GM19455 (cell line): Measurements from ENCODE around the gene LGI1.
A peak's percentile ranks its signal among the peaks of the same experiment; 100 is the strongest.

Experiments used
- ATAC-seq: cut with Tn5 transposase; IDR thresholded peaks from one replicate; pipeline ENCODE4 v1.9.1; 2021; ENCODE audit not compliant: unreplicated experiment

The LGI1 gene

GRCh38 chr10:93757801-93758507 is at the start of gene LGI1:
TSS of gene LGI1 (plus strand) at chr10:93757936. CDS start at chr10:93758145, 209 bp downstream.
- no peak for ATAC-seq

GRCh38 chr10:93710333-93710909 is 47.3 kb upstream of the LGI1 start:
- ATAC-seq = no peak

- no peak for ATAC-seq
Observed at GRCh38 chr10:93711891-93712290, 45.8 kb upstream of the LGI1 start.

- ATAC-seq = no peak
Observed at GRCh38 chr10:93712593-93712992, 45.1 kb upstream of the LGI1 start.

GRCh38 chr10:93715345-93715744 is 42.4 kb upstream of the LGI1 start:
- peak; percentile 90 for ATAC-seq

DNA sequence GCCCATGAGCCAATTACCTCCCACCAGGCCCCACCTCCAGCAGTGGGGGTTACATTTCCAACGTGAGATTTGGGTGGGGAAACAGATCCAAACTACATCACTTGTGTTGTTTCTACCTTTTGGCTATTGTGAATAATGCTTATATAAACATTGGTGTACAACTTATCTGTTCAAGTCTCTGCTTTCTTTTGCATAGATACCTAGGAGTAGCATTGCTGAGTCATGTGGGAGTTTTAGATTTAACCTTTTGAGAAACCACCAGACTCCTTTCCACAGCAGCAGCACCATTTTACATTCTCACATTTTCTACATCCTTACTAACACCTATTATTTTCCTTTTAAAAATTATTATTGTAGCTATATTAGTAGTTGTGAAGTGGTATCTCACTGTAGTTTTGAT is 41.0 kb upstream of the LGI1 start:
- ATAC-seq = no peak

DNA sequence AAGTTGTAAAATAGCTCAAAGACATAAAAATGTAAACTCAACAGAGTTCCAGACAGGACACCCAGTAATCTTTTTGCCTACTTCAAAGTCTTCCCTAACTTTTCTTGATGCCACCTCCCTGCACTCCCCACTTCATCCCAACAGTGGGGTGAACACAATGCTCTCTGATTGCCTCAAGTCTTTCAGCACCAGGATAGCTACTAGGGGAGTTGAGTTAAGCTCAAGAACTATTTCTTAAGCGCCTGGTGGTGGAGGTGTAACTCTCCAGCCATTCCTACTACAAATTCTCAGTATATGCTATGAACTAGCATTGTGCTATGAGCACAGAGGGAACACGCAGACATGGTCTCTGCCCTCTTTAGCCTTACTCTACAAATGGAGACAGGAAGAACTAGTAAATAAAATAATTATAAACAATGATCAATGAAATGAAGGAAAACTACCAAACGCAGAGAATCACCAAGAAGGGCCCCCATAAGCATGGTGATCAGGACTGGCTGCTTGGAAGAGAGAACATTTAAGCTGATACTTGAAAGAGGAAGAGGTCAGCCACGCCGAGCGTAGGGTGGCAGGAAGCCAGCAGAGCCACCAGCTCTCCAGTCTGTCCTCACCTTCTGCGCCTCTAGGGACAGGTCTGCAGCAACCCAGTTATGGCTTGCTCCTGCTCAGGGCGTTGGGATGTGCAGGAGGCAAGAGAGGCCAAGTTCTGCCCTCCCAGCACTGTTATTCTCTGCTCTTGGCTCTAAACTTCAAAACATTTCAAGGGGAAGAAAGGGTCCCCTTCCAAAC is 38.6 kb upstream of the LGI1 start:
- no peak for ATAC-seq

- no peak for ATAC-seq
Observed at GRCh38 chr10:93719901-93720300, 37.8 kb upstream of the LGI1 start.

DNA sequence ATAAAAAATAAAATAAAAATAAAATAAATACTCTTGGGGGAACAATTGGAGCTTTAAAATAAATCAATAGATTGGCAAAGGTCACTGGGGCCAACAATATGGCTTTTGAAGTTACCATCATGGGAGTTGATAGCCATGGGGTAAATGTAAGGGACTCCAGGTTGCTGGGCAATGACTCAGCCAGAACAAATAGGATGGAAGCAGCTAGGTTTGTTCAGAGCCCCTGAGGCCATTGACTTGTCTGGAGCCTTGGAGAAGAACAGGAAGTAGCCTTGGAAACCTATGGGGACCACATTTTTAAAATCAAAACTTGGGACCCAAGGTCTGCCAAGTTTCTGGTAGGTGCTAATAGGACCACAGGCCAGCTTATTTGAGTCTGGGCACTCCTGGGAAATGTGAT is 35.2 kb upstream of the LGI1 start:
- no peak for ATAC-seq

DNA sequence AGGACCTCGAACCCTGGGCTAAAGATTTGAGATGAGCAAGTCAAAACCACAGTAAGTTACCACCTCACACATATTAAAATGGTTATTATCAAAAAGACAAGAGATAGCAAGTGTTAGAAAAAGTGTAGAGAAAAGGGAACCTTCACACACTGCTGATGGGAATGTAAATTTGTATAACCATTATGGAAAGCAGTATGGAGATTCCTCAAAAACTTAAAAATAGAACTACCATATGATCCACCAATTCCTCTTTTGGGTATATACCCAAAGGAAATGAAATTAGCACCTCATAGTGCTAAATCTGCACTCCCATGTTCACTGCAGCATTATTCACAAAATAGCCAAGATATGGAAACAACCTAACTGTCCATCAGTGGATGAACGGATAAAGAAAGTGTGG is 34.6 kb upstream of the LGI1 start:
- no peak for ATAC-seq

- no peak for ATAC-seq
Observed at GRCh38 chr10:93726024-93726423, 31.7 kb upstream of the LGI1 start.

DNA sequence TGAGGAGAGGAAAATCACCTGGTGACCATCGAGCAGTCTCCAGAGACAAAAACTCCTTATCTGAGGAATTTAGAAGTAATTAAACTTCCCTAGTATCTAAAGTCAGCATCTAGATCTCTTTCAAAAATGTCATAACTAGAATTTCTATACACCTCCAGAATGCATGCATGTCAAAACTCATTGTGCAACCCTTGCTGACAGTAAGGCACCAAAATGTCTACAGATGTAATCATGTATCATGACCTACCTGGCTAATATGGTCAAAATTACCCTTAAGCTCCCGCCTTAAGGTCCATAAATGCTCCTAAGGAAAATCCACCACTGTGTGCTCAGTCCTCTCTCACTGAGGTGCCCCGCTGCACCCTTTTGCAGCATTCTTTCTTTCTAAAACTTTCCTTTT is 16.4 kb upstream of the LGI1 start:
- ATAC-seq = no peak

- peak; percentile 75 for ATAC-seq
Observed at GRCh38 chr10:93742633-93743349, 14.9 kb upstream of the LGI1 start.

- no peak for ATAC-seq
Observed at GRCh38 chr10:93745408-93746065, 12.2 kb upstream of the LGI1 start.

GRCh38 chr10:93746844-93747284 is 10.9 kb upstream of the LGI1 start:
- ATAC-seq = no peak

DNA sequence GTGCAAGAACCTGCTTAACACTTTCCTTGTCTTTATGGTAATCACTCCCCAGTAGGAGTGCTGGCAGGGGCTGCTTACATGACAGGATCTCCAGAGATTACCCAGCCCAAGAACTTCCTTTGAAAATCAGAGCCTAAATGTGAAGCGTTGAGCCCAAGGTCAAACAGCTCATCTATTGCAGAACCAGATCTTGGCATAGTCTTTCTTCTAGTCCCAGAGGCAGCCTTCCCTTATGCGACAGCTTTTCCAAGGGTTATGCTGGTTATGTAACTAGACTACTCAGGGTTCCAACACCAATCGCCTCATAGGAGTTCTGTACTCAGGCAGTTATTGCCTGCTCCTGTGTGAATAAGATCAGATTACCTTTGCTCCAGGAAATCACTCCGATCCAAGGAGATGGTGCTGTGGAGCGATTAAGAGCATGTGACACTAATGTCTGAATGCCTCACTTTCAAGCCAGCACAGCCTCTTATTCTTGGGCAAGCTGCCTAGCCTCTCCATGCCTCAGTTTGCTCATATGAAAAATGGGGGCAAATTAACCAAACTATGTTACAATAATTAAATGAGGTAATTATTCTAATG is 8.4 kb upstream of the LGI1 start:
- ATAC-seq = no peak

- no peak for ATAC-seq
Observed at GRCh38 chr10:93751124-93751523, 6.6 kb upstream of the LGI1 start.

- no peak for ATAC-seq
Observed at GRCh38 chr10:93751832-93752231, 5.9 kb upstream of the LGI1 start.

GRCh38 chr10:93752761-93753160 is 5.0 kb upstream of the LGI1 start:
- no peak for ATAC-seq

DNA sequence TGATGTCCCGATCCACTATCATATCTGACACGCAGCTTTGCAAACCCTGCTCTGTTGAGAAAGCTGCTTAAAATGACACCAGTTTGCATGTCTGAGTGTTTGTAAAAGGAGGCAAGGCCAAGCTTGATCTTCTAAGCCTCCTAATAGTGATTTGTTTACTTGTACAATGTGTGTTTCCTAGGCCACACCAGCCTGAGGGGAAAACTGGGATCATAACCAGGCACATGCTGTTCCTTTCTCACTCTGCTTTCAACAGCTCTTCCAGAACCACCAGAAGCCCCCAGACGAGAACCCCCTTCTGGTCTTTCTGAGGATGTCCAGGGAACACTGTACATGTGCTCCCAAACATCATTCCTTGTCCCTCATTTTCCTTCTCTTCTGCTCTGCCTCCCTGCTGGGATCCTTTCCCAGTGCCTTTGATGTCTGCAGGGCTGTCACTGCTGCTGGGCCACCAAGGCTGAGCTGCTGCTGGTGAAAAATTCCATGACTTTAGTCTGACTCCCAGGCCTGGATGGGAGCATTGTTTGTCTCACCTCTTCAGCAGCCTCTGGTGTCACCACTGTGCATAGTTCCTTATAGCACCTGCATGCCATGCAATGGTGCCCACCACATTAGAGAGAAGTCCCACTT is 4.0 kb upstream of the LGI1 start:
- ATAC-seq = no peak
